GM18505 (cell line): ENCODE data around the gene KLHL25.

Experiments used
- ATAC-seq: cut with Tn5 transposase; IDR thresholded peaks from one replicate; pipeline ENCODE4 v1.9.1; 2021; ENCODE audit not compliant: unreplicated experiment
- POLR2A ChIP-seq: IDR thresholded peaks from 4 replicates; pipeline ENCODE4 v1.6.1; 2011; ENCODE audit warnings: borderline replicate concordance; ENCODE audit not compliant: insufficient read depth, insufficient read length; ENCODE audit errors: extremely low read depth

KLHL25 gene

GRCh38 chr15:85748176-85748575 lies 46.5 kb downstream of the KLHL25 start:
- no peak for ATAC-seq
- TF ChIP-seq POLR2A: no peak

- no peak for ATAC-seq
- no peak for TF ChIP-seq POLR2A
Observed at GRCh38 chr15:85746641-85747040, 48.1 kb downstream of the KLHL25 start.

- ATAC-seq: no peak
- no peak for TF ChIP-seq POLR2A
Observed at GRCh38 chr15:85745525-85746150, 49.1 kb downstream of the KLHL25 start.

GRCh38 chr15:85745023-85745422 lies 49.7 kb downstream of the KLHL25 start:
- no peak for TF ChIP-seq POLR2A
- ATAC-seq: no peak

GRCh38 chr15:85744579-85744978 lies 50.1 kb downstream of the KLHL25 start:
- no peak for TF ChIP-seq POLR2A
- no peak for ATAC-seq

- ATAC-seq: no peak
- no peak for TF ChIP-seq POLR2A
Observed at GRCh38 chr15:85743392-85744055, 51.2 kb downstream of the KLHL25 start.

- peak; percentile 27 for TF ChIP-seq POLR2A
- ATAC-seq: no peak
Observed at GRCh38 chr15:85742186-85742821, 52.4 kb downstream of the KLHL25 start.

- TF ChIP-seq POLR2A: no peak
- no peak for ATAC-seq
Observed at GRCh38 chr15:85741662-85742061, 53.1 kb downstream of the KLHL25 start.

- TF ChIP-seq POLR2A: no peak
- ATAC-seq: no peak
Observed at GRCh38 chr15:85741021-85741421, 53.7 kb downstream of the KLHL25 start.

GRCh38 chr15:85737061-85737460 lies 57.7 kb downstream of the KLHL25 start:
- no peak for ATAC-seq
- no peak for TF ChIP-seq POLR2A

- ATAC-seq: no peak
Observed at GRCh38 chr15:85733416-85733815, 61.3 kb downstream of the KLHL25 start.

GRCh38 chr15:85730001-85730820 lies 64.5 kb downstream of the KLHL25 start:
- TF ChIP-seq POLR2A: no peak
- no peak for ATAC-seq

More at GRCh38 chr15:85733416-85733815, 61.3 kb downstream of the KLHL25 start:
- no peak for TF ChIP-seq POLR2A

- no peak for ATAC-seq
Observed at GRCh38 chr15:85727068-85727467, 67.7 kb downstream of the KLHL25 start.

More at GRCh38 chr15:85727068-85727467, 67.7 kb downstream of the KLHL25 start:
- TF ChIP-seq POLR2A: no peak
